PFSK-1 (cell line): ENCODE results near the gene CD82.

Experiments used
- FOXP2 ChIP-seq: optimal IDR thresholded peaks from 2 replicates; pipeline ENCODE3; 2011; ENCODE audit warnings: borderline replicate concordance, control low read depth, inconsistent platforms; ENCODE audit not compliant: insufficient read depth; ENCODE audit errors: extremely low read length, extremely low read depth
- POLR2AphosphoS5 ChIP-seq: IDR thresholded peaks from 2 replicates; pipeline ENCODE4 v1.6.1; 2012; ENCODE audit warnings: low read depth, mild to moderate bottlenecking, control low read depth, low read length, moderate library complexity
- REST ChIP-seq, 2 experiments: IDR thresholded peaks; 2 replicates each; pipeline versions ENCODE4 v1.6.1 to v1.8.0; 2011 to 2012; ENCODE audit warnings: low read depth in 2 of 2, low read length in 2 of 2, control low read depth in 1 of 2, inconsistent platforms in 1 of 2, mild to moderate bottlenecking in 1 of 2, moderate library complexity in 1 of 2; ENCODE audit not compliant: insufficient read depth in 1 of 2
- SIN3A ChIP-seq: IDR thresholded peaks from 2 replicates; pipeline ENCODE4 v1.6.1; 2012; ENCODE audit warnings: mild to moderate bottlenecking, low read length, moderate library complexity, borderline replicate concordance; ENCODE audit not compliant: insufficient read depth
- TAF1 ChIP-seq: IDR thresholded peaks from 2 replicates; pipeline ENCODE4 v1.6.1; 2012; ENCODE audit warnings: low read length, control low read depth, borderline replicate concordance; ENCODE audit not compliant: insufficient read depth

CD82 gene

GRCh38 chr11:44539971-44540370 is 25.5 kb upstream of the CD82 start:
- TF ChIP-seq SIN3A (no peak), POLR2AphosphoS5 (no peak), FOXP2 (no peak), REST (IDR thresholded peaks at IDR 0.05; ENCODE audit: insufficient read depth in 1 of 2, low read depth in 2 of 2, low read length in 2 of 2) (no peak), TAF1 (no peak)

DNA sequence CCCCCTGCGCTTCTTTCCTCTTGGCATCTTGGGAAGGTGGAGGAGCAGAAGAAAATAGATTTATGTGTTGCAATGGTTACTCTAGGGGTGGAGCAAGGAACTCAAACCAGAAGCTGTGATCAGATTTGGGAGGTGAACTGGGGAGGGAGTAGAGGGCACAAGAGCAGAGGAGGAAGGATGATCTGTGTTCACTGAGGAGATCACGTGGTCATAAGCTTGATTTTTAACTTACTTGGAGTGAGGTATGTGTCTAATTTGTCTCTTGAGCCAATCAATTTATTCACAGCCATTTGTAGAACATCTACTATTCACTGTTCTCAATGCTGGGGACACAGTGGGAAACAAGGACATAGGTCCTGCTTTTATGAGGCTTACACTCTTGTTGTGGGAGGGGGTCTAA is 24.8 kb upstream of the CD82 start:
- TF ChIP-seq POLR2AphosphoS5 (no peak), FOXP2 (no peak), SIN3A (no peak), TAF1 (no peak), REST (IDR thresholded peaks at IDR 0.05; ENCODE audit: insufficient read depth in 1 of 2, low read depth in 2 of 2, low read length in 2 of 2) (no peak)

DNA sequence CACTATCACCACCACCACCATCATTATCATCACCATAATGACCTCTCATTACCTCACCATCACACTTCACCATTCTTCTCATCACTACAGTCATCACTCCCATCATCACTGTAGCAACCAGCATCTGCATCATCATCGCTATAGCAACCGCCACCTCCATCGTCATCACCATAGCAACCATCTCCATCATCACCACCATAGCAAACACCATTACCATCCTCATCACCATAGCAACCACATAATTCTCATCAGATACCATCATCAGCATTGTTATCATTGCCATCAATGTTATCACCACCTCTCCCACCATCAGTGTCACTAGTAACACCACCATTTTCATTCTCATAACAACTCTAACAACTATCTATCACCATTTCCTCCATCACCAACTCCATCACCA is 23.1 kb upstream of the CD82 start:
- TF ChIP-seq SIN3A (no peak), TAF1 (no peak), REST (IDR thresholded peaks at IDR 0.05; ENCODE audit: insufficient read depth in 1 of 2, low read depth in 2 of 2, low read length in 2 of 2) (no peak)

GRCh38 chr11:44548032-44548695 is 17.3 kb upstream of the CD82 start:
- TF ChIP-seq FOXP2 (no peak), SIN3A (no peak), POLR2AphosphoS5 (no peak), REST (IDR thresholded peaks at IDR 0.05; ENCODE audit: insufficient read depth in 1 of 2, low read depth in 2 of 2, low read length in 2 of 2) (no peak), TAF1 (no peak)

DNA sequence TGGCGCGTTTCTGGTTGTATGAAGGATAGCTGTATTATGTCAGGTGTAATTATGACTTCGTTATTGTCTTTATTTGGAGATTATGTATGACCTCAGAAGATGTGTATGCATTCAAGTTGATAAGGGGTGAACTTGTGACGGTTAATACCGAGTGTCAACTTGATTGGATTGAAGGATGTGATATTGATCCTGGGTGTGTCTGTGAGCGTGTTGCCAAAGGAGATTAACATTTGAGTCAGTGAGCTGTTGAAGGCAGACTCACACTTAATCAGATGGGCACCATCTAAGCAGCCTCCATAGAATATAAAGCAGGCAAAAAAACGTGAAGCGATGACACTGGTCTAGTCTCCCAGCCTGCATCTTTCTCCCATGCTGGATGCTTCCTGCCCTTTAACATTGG is 15.3 kb upstream of the CD82 start:
- TF ChIP-seq POLR2AphosphoS5 (no peak), SIN3A (no peak), REST (IDR thresholded peaks at IDR 0.05; ENCODE audit: insufficient read depth in 1 of 2, low read depth in 2 of 2, low read length in 2 of 2) (no peak), FOXP2 (no peak), TAF1 (no peak)
